Endodermal cell (in vitro differentiated cells): Measurements from ENCODE around the gene CPSF4. TPM values are rescaled to one million over a fixed set of nuclear protein-coding genes. Genes with fewer than 3 reads are reported as not detected.

Experiments used
- DNase-seq: peaks from one replicate; pipeline ENCODE4 v3.0.0-alpha.2; 2017
- H3K27ac ChIP-seq: 2 replicates; pipeline ENCODE4 v1.5.1; 2013; ENCODE audit warnings: mild to moderate bottlenecking, low read depth, low read length, moderate library complexity
- H3K27me3 ChIP-seq: 2 replicates; pipeline ENCODE4 v1.6.1; 2013; ENCODE audit warnings: mild to moderate bottlenecking, low read length, moderate library complexity; ENCODE audit not compliant: insufficient read depth, control insufficient read depth, poor library complexity, severe bottlenecking
- H3K36me3 ChIP-seq: 2 replicates; pipeline ENCODE4 v1.7.0; 2013; ENCODE audit warnings: mild to moderate bottlenecking, low read length, moderate library complexity; ENCODE audit not compliant: control insufficient read depth, insufficient read depth
- H3K4me1 ChIP-seq: one replicate; pipeline ENCODE4 v1.7.0; 2013; ENCODE audit warnings: low read length; ENCODE audit not compliant: control insufficient read depth, insufficient read depth
- H3K4me3 ChIP-seq: 2 replicates; pipeline ENCODE4 v1.5.1; 2013; ENCODE audit warnings: mild to moderate bottlenecking, low read length, moderate library complexity
- H3K9ac ChIP-seq: 2 replicates; pipeline ENCODE4 v1.6.1; 2013; ENCODE audit warnings: mild to moderate bottlenecking, low read length, moderate library complexity; ENCODE audit not compliant: poor library complexity, severe bottlenecking; ENCODE audit errors: extremely low read depth
- H3K9me3 ChIP-seq: 2 replicates; pipeline ENCODE4 v1.6.1; 2013; ENCODE audit warnings: mild to moderate bottlenecking, low read length, moderate library complexity; ENCODE audit not compliant: control insufficient read depth
- H3K27ac Mint-ChIP-seq: 2 replicates; pipeline ENCODE4 v1.8.0; 2020; ENCODE audit warnings: mixed read lengths
- H3K27me3 Mint-ChIP-seq: 2 replicates; pipeline ENCODE4 v1.8.0; 2021; ENCODE audit warnings: mild to moderate bottlenecking, mixed read lengths; ENCODE audit not compliant: insufficient read depth
- H3K36me3 Mint-ChIP-seq: 2 replicates; pipeline ENCODE4 v1.8.0; 2020; ENCODE audit warnings: low read depth, mixed read lengths
- H3K4me1 Mint-ChIP-seq: 2 replicates; pipeline ENCODE4 v1.8.0; 2020; ENCODE audit warnings: mixed read lengths
- H3K4me3 Mint-ChIP-seq: 2 replicates; pipeline ENCODE4 v1.8.0; 2020; ENCODE audit warnings: mild to moderate bottlenecking, moderate library complexity, mixed read lengths
- H3K9me3 Mint-ChIP-seq: 2 replicates; pipeline ENCODE4 v1.8.0; 2020; ENCODE audit warnings: mild to moderate bottlenecking, mixed read lengths
- WGBS, 2 experiments: methylation state at CpG; one replicate each; pipeline versions ENCODE4 v1.1.5 to v1.1.7; 2013; ENCODE audit warnings: missing lambda C conversion rate in 2 of 2, mixed read lengths in 1 of 2; ENCODE audit not compliant: insufficient coverage in 1 of 2, insufficient read length in 1 of 2; 5-methylcytosine and 5-hydroxymethylcytosine counted together
- total RNA-seq, 2 donors: library from RNA; stranded (reverse); fragmentation: NEBNext Ultra II Directional in 1 of 2; extraction: Animal tissue kit (Norgen Biotek cat#: 25700) in 1 of 2; gene quantifications; 2 replicates in 1 of 2; 3 replicates in 1 of 2; pipeline ENCODE4 v1.2.1, GENCODE V29; 2021
- TF ChIP-seq, protein P1 (sequence below): fragments of 200-600 bp; sonication (generic); conservative IDR thresholded peaks from 2 replicates; pipeline ENCODE4 v1.5.0; 2021; ENCODE audit warnings: antibody characterized with exemption, mild to moderate bottlenecking

The CPSF4 gene
- total RNA-seq, 2 donors from 2014 or later: 87.3 to 126 TPM

DNA sequence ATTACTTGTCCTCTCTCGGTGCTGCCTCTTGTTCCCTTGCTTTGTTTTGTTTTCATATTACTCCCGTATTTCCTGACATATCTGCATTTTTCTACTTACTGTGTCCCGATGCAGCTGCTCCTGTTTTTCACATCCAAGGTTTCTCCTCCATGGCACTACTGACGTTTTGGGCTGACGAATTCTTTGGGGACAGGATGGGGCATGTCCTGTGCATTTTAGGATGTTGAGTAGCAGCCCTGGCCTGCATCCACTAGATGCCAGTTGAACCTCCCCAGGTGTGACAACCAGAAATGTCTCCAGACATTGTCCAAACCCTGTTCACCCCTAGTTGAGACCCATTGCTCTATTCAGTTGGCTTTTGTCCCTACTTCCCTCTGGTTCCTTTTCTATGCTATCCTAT lies 46.4 kb downstream of the CPSF4 start:
- no peak overlapping the region for H3K4me3 Mint-ChIP-seq
- Histone ChIP-seq H3K4me1 (no peaks in the 10 kb centered on the region), H3K27ac (no peak overlapping the region), H3K36me3 (peaks cover 50% of the 10 kb centered on the region), H3K9me3 (no peaks in the 10 kb centered on the region), H3K9ac (no peak overlapping the region), H3K27me3 (no peaks in the 10 kb centered on the region), H3K4me3 (no peak overlapping the region)
- H3K36me3 Mint-ChIP-seq: peaks cover 45% of the 10 kb centered on the region
- H3K27ac Mint-ChIP-seq: no peak overlapping the region
- 92 to 95% methylated on average over 2 to 5 of the region's 5 CpGs for WGBS, 2 experiments
- DNase-seq: no peak
- H3K27me3 Mint-ChIP-seq: no peaks in the 10 kb centered on the region
- H3K4me1 Mint-ChIP-seq: no peaks in the 10 kb centered on the region
- TF ChIP-seq, protein P1, sequence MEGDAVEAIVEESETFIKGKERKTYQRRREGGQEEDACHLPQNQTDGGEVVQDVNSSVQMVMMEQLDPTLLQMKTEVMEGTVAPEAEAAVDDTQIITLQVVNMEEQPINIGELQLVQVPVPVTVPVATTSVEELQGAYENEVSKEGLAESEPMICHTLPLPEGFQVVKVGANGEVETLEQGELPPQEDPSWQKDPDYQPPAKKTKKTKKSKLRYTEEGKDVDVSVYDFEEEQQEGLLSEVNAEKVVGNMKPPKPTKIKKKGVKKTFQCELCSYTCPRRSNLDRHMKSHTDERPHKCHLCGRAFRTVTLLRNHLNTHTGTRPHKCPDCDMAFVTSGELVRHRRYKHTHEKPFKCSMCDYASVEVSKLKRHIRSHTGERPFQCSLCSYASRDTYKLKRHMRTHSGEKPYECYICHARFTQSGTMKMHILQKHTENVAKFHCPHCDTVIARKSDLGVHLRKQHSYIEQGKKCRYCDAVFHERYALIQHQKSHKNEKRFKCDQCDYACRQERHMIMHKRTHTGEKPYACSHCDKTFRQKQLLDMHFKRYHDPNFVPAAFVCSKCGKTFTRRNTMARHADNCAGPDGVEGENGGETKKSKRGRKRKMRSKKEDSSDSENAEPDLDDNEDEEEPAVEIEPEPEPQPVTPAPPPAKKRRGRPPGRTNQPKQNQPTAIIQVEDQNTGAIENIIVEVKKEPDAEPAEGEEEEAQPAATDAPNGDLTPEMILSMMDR: no peak
- peaks cover 7% of the 10 kb centered on the region for H3K9me3 Mint-ChIP-seq

- Histone ChIP-seq H3K4me3 (no peak overlapping the region), H3K9ac (no peak overlapping the region), H3K36me3 (peaks cover 34% of the 10 kb centered on the region), H3K27me3 (no peaks in the 10 kb centered on the region), H3K9me3 (peaks cover 16% of the 10 kb centered on the region), H3K27ac (no peak overlapping the region), H3K4me1 (no peaks in the 10 kb centered on the region)
- TF ChIP-seq, protein P1: peak; percentile 37
- no peak overlapping the region for H3K4me3 Mint-ChIP-seq
- H3K9me3 Mint-ChIP-seq: peaks cover 31% of the 10 kb centered on the region
- no peak overlapping the region for H3K27ac Mint-ChIP-seq
- H3K36me3 Mint-ChIP-seq: peaks cover 51% of the 10 kb centered on the region
- H3K4me1 Mint-ChIP-seq: no peaks in the 10 kb centered on the region
- no peak for DNase-seq
- 90 to 91% methylated on average over 1 to 4 of the region's 4 CpGs for WGBS, 2 experiments
- no peaks in the 10 kb centered on the region for H3K27me3 Mint-ChIP-seq
Measured at GRCh38 chr7:99489235-99489634, 50.5 kb downstream of the CPSF4 start.

- no peak overlapping the region for H3K9ac ChIP-seq
- Mint-ChIP-seq H3K4me3 (no peak overlapping the region), H3K27ac (no peak overlapping the region), H3K9me3 (peaks cover 48% of the 10 kb centered on the region), H3K27me3 (no peaks in the 10 kb centered on the region), H3K4me1 (no peaks in the 10 kb centered on the region), H3K36me3 (peaks cover 58% of the 10 kb centered on the region)
- H3K4me1 ChIP-seq: no peaks in the 10 kb centered on the region
- DNase-seq: no peak
- peaks cover 33% of the 10 kb centered on the region for H3K36me3 ChIP-seq
- no peak overlapping the region for H3K27ac ChIP-seq
- TF ChIP-seq, protein P1: peak; percentile 57
- peaks cover 28% of the 10 kb centered on the region for H3K9me3 ChIP-seq
- no peaks in the 10 kb centered on the region for H3K27me3 ChIP-seq
- WGBS, 2 experiments: 67 to 84% methylated on average over 2 to 3 of the region's 3 CpGs
- no peak overlapping the region for H3K4me3 ChIP-seq
Measured at GRCh38 chr7:99490878-99491277, 52.1 kb downstream of the CPSF4 start.
